Adrenal gland (tissue), 12 donors: Measurements from ENCODE around the gene EHBP1L1. TPM values are rescaled to one million over a fixed set of nuclear protein-coding genes. Genes with fewer than 3 reads are reported as not detected.

ENCODE experiments used
- DNase-seq, 7 donors: peaks; one replicate each; pipeline ENCODE4 v3.0.0-alpha.2; 2019 to 2020
- H3K27ac ChIP-seq, 5 donors: fragments of 200-600 bp; sonication (generic) in 4 of 5; 1 replicate in 3 of 5; 2 replicates in 2 of 5; pipeline versions ENCODE4 v1.5.1 to v1.8.0; 2016 to 2020; ENCODE audit warnings: mild to moderate bottlenecking in 1 of 5
- H3K27me3 ChIP-seq: fragments of 200-600 bp; 2 replicates; pipeline ENCODE4 v1.8.0; 2021
- H3K36me3 ChIP-seq, 2 donors: fragments of 200-600 bp; replicated peaks in 1 of 2; 1 replicate in 1 of 2; 2 replicates in 1 of 2; pipeline versions ENCODE4 v1.5.1 to v1.8.0; 2018 to 2022
- H3K4me1 ChIP-seq, 2 donors: fragments of 200-600 bp; replicated peaks in 1 of 2; 1 replicate in 1 of 2; 2 replicates in 1 of 2; pipeline versions ENCODE4 v1.5.1 to v1.8.0; 2018 to 2021
- H3K4me3 ChIP-seq, 4 donors: fragments of 200-600 bp; sonication (generic) in 3 of 4; one replicate each; pipeline ENCODE4 v1.5.1; 2016 to 2018
- H3K9me3 ChIP-seq, 3 donors: fragments of 200-600 bp; sonication (generic) in 1 of 3; replicated peaks in 1 of 3; 1 replicate in 2 of 3; 2 replicates in 1 of 3; pipeline versions ENCODE4 v1.5.1 to v1.8.0; 2016 to 2021
- CTCF ChIP-seq, 6 experiments: fragments of 450-650 bp in 4 of 6; fragments of 200-600 bp in 2 of 6; sonication (generic) in 1 of 6; IDR thresholded peaks; 1 replicate in 5 of 6; 2 replicates in 1 of 6; pipeline versions ENCODE4 v1.5.1 to v1.8.0; 2016 to 2021; ENCODE audit warnings: antibody characterized with exemption in 6 of 6, mild to moderate bottlenecking in 2 of 6, moderate library complexity in 1 of 6
- POLR2A ChIP-seq, 2 donors: fragments of 450-650 bp; IDR thresholded peaks; one replicate each; pipeline ENCODE4 v1.6.1; 2017; ENCODE audit warnings: antibody characterized with exemption in 2 of 2, mild to moderate bottlenecking in 2 of 2, moderate library complexity in 1 of 2
- WGBS, 4 donors: extraction: QIAGEN DNeasy Blood & Tissue Kit in 2 of 4; methylation state at CpG; one replicate each; pipeline versions ENCODE4 v1.1.5 to v1.1.7; 2013 to 2017; 5-methylcytosine and 5-hydroxymethylcytosine counted together
- intact Hi-C, 2 donors: fragments of 100-400 bp; cut with DNase I; formaldehyde crosslinking; loops; one replicate each; pipeline versions ENCODE4 v1.14.1 to v1.15.0; 2022 to 2023
- polyA plus RNA-seq, 3 donors: library from polyadenylated mRNA; stranded (reverse); fragments of 200-250 nt in 2 of 3; fragments of 350-450 nt in 1 of 3; fragmentation: Illumina TruSeq in 1 of 3; extraction: RNeasy Lipid Tissue Mini Kit (QIAGEN cat#74804) in 1 of 3; gene quantifications; one replicate each; pipeline ENCODE4 v1.2.3, GENCODE V29; 2013 to 2014
- total RNA-seq, 9 donors: library from RNA; depleted of rRNA in 4 of 9; stranded (reverse); fragments of >200 nt in 4 of 9; fragments of 120-200 nt in 1 of 9; fragmentation: NEBNext Ultra II Directional in 1 of 9; extraction: Animal tissue kit (Norgen Biotek cat#: 25700) in 1 of 9; gene quantifications; one replicate each; pipeline versions ENCODE4 v1.1.0 to v1.2.4, GENCODE V29; 2013 to 2023
- donor health status: healthy with polysubstance abuse.
- donor health status: Bipolar disorder and iron deficiency.
- donor health status: DM: yes; HTN: yes; CAD: no.
- donor health status: DM: no; HTN: no; CAD: no.
- donor health status: DM: no; HTN: no; CAD: no.
- donor health status: DM: yes; HTN: yes; CAD: no.

Gene EHBP1L1
- total and polyA plus RNA-seq, 12 donors: 8.7 to 68.0 (median 34.5) TPM

GRCh38 chr11:65586247-65586630 is 10.4 kb downstream of the EHBP1L1 start:
- Histone ChIP-seq H3K27ac (peak overlapping the region in 2 of 5 donors; percentile 24 to 69), H3K4me1 (peaks cover 0 to 35% of the 10 kb centered on the region in 2 donors), H3K4me3 (no peak overlapping the region), H3K36me3 (peaks cover 0 to 16% of the 10 kb centered on the region in 2 donors), H3K9me3 (no peaks in the 10 kb centered on the region), H3K27me3 (no peaks in the 10 kb centered on the region)
- intact Hi-C loops: no loop called here
- 85 to 89% (median 86%) methylated on average over 2 to 4 of the region's 4 CpGs for WGBS, 4 donors
- TF ChIP-seq CTCF (IDR thresholded peaks at IDR 0.05) (no peak), POLR2A (IDR thresholded peaks at IDR 0.05) (no peak)
- DNase-seq: no peak

DNA sequence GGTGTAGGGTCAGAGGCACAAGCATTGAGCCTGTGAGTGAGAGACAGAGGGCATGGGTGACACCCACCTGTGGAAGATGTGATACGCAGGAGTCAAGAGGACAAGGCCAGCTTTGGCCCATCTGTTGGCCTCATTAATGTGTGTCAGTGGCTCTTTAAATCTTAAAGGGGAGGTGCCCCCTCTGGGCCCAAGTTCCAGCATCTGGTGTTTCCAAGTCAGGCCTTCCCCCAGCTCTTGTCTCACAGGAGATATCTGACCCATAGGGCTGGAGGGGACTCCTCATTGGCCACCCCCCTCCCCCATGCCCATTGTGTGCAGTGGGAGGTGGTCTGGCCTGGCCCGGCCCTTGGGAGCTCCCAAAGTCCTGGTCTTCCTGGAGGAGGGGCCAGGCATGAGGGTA is 10.8 kb downstream of the EHBP1L1 start:
- Histone ChIP-seq H3K4me3 (no peak overlapping the region), H3K27ac (peak overlapping the region in 2 of 5 donors; percentile 39 to 69), H3K36me3 (peaks cover 0 to 11% of the 10 kb centered on the region in 2 donors), H3K4me1 (peaks cover 0 to 35% of the 10 kb centered on the region in 2 donors), H3K9me3 (no peaks in the 10 kb centered on the region), H3K27me3 (no peaks in the 10 kb centered on the region)
- 70 to 100% (median 76%) methylated on average over 1 to 2 of the region's 2 CpGs for WGBS, 4 donors
- DNase-seq: peak in 1 of 7 donors; percentile 67
- TF ChIP-seq CTCF (IDR thresholded peaks at IDR 0.05) (no peak), POLR2A (IDR thresholded peaks at IDR 0.05) (no peak)
- intact Hi-C loops: no loop called here

GRCh38 chr11:65588199-65589054 is 12.6 kb downstream of the EHBP1L1 start:
- Histone ChIP-seq H3K36me3 (peaks cover 0 to 11% of the 10 kb centered on the region in 2 donors), H3K9me3 (no peaks in the 10 kb centered on the region), H3K27me3 (no peaks in the 10 kb centered on the region), H3K4me3 (no peak overlapping the region), H3K27ac (peak overlapping the region in 2 of 5 donors; percentile 26 to 73), H3K4me1 (peaks cover 0 to 35% of the 10 kb centered on the region in 2 donors)
- intact Hi-C loops: no loop called here
- WGBS, 4 donors: 52 to 70% (median 55%) methylated on average over 11 to 13 of the region's 13 CpGs
- peak in 6 of 7 donors; percentile 66 to 84 (median 76) for DNase-seq
- TF ChIP-seq CTCF (IDR thresholded peaks at IDR 0.05): peak; percentile 36 to 65 (median 55)
- no peak for TF ChIP-seq POLR2A (IDR thresholded peaks at IDR 0.05)

DNA sequence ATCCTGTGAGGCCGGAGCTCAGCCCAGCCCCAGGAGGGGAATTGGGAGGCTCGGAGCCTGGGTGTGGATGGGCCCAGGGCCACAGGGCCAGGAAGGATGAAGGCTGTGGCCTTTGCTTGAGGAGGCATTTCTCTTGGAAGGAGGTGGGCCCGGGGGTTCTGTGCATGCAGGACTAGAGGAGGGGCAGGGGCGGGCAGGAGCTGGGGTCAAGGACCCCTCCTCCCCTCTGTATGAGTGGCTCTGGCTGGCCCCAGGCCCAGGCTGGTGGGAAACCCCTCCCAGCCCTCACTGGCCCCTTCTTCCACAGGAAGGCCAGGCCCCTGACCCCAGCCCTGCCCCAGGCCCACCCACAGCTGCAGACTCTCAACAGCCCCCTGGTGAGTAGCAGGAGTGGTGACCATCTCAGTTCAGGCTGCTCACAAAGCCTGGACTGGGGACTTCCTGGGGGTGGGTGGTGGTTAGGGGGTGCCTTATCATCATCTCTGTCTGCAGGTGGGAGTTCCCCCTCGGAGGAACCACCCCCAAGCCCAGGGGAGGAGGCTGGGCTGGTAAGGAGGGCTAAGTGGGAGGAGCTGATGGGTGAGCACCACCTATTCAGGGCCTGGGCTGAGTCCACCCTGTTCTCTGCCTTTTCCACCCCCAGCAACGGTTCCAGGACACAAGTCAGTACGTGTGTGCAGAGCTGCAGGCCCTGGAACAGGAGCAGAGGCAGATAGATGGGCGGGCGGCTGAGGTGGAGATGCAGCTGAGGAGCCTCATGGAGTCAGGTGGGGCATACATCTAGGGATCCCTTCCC is 13.8 kb downstream of the EHBP1L1 start:
- Histone ChIP-seq H3K36me3 (peaks cover 0 to 11% of the 10 kb centered on the region in 2 donors), H3K27ac (peak overlapping the region in 1 of 5 donors; percentile 5), H3K9me3 (no peaks in the 10 kb centered on the region), H3K4me1 (peaks cover 0 to 34% of the 10 kb centered on the region in 2 donors), H3K27me3 (no peaks in the 10 kb centered on the region), H3K4me3 (no peak overlapping the region)
- TF ChIP-seq POLR2A (IDR thresholded peaks at IDR 0.05): no peak
- TF ChIP-seq CTCF (IDR thresholded peaks at IDR 0.05): no peak
- intact Hi-C loops: no loop called here
- WGBS, 4 donors: 68 to 79% (median 74%) methylated on average over 4 to 9 of the region's 9 CpGs
- DNase-seq: no peak
